HG02973 (cell line): Measurements from ENCODE around the gene PEX7.
"Not testable (repeated sequence)": the region's sequence is repeated elsewhere in the genome, so short reads cannot be mapped to it uniquely, and the experiment has no call there.

ENCODE experiments used
- ATAC-seq: cut with Tn5 transposase; IDR thresholded peaks from one replicate; pipeline ENCODE4 v1.9.1; 2021; ENCODE audit warnings: moderate library complexity; ENCODE audit not compliant: unreplicated experiment

The PEX7 gene

DNA sequence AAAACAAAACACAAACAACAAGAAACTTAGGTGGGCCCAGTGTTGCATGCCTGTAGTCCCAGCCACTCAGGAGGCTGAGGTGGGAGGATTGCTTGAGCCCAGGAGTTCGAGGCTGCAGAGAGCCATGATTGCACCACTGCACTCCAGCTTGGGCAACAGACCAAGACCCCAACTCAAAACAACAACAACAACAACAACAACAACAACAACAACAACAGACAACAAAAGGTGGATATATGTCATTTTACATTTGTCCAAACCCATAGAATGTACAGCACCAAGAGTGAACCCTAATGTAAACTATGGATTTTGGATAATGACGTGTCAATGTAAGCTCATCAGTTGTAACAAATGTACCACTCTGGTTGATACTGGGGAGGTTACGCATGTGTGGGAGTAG lies 127.6 kb downstream of the PEX7 start:
- ATAC-seq, result not testable (repeated sequence)

DNA sequence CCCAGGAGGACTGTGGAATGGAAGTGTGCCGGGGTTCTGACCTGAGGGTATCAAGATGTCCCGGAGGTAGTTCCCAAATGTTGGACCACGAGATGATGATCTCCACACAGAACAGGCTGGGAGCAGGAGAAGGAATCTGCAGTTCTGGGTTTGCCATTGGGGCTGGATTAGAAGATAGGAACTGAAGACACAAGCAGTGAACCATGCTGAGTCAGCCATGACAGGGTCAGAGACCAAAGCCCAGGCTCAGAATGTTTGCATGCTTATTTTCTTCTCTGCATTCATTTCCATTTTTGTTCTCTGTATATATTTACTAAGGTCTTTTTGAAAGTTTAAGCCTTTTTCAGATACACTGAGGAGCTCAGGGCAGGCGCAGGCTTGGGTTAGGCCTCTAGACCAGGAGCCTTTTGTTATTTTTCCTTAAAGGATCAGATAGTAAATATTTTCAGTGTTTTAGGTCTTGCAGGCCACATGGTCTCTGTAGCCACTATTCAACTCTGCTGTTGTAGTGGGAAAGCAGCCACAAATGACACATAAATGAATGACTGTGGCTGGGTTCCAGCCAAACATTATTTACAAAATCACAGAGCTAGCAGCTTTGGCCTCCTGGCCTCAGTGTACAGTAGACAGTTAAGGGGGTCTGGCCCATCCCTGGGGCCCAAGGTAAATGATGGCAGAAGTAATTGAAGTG lies 128.2 kb downstream of the PEX7 start:
- no peak for ATAC-seq

DNA sequence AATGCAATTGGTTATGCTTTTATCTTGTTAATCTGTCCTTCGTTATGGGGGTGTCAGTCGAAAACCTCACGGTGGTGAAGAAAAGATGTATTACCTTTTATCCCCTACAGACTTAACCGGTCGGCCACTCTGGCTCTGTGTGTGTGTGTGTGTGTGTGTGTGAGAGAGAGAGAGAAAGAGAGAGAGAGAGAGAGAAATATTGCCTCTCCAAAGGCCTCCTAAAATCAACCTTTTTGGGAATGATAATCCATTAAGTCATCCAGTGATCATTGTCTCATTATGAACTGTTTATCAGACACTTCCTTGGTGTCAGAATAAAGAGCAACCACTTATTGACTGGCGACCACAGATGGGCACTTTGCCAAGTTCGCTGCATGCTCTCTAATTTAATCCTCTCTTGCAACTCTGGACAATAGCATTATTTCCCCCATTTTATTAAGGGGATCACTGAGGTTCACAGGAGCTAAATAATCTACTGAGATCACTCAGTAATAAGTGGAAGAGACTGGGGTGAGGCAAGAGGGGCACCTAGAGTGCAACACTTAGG lies 130.4 kb downstream of the PEX7 start:
- no peak for ATAC-seq

DNA sequence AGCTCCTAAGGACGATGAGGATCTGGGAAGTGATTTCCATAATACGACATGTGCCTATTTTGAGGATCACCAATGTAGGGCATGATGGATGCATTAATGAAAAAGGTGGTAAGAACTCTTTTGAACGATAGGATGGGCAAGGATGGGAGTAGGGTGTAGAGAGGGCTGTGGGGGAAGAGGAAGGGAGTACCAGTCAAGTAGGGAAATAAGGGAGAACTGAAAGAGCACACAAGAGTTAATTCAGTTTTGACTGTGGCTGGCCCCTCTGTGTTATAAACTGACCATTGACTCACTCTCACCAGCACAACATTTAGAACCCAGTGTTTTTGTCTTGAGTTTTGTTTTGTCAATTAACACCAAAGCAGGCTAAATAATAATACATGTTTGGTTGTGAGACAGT lies 132.7 kb downstream of the PEX7 start:
- no peak for ATAC-seq

DNA sequence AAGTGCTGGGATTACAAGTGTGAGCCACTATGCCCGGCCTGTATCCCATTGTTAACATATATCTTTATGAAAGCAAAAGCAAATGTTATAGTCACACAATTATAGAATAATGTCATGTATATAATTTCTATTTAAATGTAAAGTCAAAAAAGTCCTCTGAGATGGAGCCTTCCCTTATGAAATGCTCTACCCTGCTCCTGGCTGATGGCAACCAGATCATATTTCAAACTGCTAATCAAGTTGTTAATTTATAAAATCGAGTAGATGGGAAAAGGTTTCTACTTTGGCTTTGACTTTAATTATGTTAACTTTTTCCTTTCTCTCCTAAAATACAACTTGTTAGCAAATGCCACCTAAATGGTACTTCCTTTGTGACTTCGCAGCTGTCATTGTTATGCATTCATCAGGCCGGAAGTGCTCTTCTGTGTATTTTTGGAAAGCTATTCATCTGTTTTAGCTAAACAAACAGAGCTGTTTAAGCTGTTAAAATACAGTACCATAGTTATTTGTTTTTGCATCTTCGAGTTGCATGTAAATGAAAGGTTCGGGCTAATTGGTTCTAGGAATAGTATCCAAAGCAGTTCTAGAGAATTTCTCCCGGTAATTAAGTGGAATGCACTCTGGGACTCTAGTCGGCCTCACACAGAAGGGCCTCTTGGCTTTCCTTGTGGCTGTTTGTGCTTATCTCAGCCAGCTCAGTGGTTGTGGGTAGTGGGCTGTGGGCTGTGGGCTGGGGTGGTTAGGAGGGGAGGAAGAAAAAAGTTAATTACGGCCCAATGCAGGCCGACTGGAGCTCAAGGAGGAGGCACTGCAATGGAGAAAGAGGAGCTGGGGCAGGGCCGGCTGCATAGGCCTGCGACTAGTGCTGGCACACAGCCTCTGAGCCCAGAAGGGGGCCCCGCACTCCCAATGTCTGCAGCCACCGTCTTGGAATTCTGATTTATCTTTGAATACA lies 134.5 kb downstream of the PEX7 start:
- no peak for ATAC-seq

DNA sequence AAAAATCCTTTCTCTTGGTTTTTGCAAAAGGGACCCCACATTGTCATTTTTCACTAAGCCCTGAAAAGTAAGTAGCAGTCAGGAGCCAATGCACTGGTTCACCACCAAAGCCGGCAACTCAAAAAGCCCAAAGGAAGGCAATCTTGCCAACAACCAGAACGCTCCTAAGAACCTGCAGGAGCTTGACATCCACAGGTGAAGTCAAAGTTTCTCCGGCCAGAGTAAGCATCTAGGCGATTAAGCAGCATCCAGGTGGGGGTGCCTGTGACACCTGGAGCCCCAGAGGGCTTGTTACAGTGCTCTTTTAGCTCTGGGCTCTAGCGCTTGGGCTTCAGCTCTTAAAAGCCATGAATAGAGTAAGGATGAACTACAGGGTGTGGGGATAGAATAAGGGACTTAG lies 135.8 kb downstream of the PEX7 start:
- no peak for ATAC-seq

DNA sequence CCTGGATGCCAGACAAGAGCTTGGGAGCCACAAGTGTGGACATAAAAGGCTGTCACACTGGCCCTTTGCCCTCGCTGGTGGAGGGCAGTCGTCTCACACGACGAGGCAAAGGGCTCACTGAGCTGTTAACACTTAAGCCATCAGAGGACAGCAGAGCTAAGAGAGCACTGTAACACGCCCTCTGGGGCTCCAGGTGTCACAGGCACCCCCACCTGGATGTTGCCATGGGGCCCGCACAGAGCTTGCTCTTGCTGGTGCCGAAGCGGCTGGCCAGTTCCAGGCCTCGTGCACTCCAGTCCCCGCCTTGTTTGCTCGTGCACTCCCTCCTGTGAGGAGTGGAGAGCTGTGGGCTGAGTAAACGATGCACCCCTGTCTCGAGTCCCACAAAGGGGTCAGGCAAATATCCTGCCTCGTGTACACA lies 137.1 kb downstream of the PEX7 start:
- no peak for ATAC-seq

DNA sequence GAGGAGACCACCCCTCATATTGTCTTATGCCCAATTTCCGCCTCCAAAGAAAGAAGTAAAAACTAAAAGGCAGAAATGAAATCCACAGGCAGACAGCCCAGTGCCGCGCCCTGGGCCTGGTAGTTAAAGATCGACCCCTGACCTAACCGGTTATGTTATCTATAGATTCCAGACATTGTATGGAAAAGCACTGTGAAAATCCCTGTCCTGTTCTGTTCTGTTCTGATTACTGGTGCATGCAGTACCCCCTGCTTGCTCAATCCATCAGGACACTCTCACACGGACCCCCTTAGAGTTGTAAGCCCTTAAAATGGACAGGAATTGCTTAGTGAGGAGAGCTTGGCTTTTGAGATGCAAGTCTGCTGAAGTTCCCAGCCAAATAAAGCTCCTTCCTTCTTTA lies 137.5 kb downstream of the PEX7 start:
- not testable (repeated sequence) for ATAC-seq

DNA sequence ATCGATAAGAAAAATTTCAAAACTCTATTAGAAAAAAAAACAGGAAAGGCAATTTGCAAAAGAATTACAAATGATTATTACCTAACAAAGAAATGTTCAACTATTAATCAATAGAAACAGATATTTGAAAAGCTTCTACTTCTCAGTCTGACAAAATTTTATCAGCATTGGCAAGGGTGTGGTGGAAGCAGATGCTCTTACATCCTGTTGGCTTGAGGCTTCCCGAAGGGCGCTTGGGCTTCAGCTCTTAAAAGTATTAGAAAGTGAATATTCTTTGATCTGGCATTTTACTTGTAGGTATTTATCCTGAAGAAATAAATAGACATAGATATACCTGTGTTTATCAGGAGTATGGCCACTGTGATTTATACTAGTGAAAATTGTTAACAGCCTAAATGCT lies 138.4 kb downstream of the PEX7 start:
- ATAC-seq, result no peak

DNA sequence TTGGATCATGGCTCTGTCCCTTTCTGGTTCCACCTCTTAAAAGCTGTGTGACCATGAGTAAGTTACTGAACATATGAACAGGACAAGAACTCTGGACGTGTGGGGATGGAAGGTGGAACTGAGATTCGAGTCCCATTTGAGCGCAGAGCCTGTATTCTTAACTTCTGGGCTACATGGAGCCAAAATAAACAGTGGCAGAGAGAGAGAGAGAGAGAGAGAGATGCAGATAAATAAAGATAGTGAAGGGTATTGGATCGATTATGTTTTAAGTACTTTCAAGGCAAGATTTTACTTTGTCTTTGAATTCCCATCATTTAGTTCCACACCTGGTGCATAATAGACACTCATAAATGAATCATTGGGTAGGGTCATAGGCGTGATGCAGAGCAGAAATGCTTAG lies 139.5 kb downstream of the PEX7 start:
- ATAC-seq, result no peak

DNA sequence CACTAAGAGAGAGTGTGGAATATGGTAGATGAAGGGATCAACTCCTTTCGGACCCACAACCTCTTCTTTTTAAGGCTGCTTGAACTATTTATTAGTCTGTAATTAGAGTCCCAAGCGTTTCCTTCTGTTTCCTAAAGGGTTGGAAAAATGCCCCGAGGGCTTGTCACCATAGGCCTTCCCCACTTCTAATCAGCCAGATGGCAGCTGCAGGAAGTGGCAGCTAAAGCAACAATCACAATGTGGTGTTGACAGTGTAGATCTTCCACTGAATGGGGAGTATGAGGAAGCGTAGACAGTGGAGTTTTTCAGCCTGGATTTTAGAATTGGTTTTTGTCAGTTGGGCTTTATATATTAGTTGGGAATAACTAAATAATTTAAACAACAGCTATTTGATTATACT lies 140.3 kb downstream of the PEX7 start:
- ATAC-seq, result no peak

DNA sequence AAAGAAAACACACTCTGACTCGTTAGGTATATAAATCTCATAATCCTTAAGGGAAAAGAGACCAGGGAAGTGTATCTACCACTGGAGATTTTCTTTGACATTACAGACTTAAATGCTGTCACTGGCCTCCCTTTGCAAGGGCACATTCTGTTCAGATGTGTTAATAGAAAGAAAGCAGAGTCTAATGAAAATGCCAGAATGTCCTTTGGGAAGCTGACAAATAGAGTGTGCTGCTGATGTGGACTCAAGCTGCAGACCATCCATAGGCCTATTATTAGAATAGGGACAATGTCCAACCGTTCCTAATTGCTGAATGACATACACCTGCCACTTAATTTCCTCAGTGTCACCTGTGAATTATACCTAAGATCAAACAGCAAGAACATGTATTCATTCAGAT lies 140.9 kb downstream of the PEX7 start:
- no peak for ATAC-seq
